Hepatocyte (in vitro differentiated cells): ENCODE measurements around the gene NUDT15. TPM values are rescaled to one million over a fixed set of nuclear protein-coding genes. Genes with fewer than 3 reads are reported as not detected.

Experiments used
- DNase-seq: peaks from one replicate; pipeline ENCODE4 v3.0.0-alpha.2; 2016; ENCODE audit warnings: low spot score
- H2AFZ ChIP-seq: fragments of 200-600 bp; sonication (generic); 2 replicates; pipeline ENCODE4 v1.6.0; 2016; ENCODE audit warnings: antibody characterized with exemption, mild to moderate bottlenecking
- H3K27ac ChIP-seq: fragments of 200-600 bp; sonication (generic); 2 replicates; pipeline ENCODE4 v1.5.1; 2016; ENCODE audit warnings: mild to moderate bottlenecking
- H3K27me3 ChIP-seq: fragments of 200-600 bp; sonication (generic); 2 replicates; pipeline ENCODE4 v1.6.1; 2016
- H3K36me3 ChIP-seq: fragments of 200-600 bp; sonication (generic); replicated peaks from 2 replicates; pipeline ENCODE4 v1.5.1; 2016; ENCODE audit warnings: low read depth; ENCODE audit not compliant: insufficient read depth
- H3K4me1 ChIP-seq: fragments of 200-600 bp; sonication (generic); 2 replicates; pipeline ENCODE4 v1.5.1; 2016; ENCODE audit warnings: mild to moderate bottlenecking, moderate library complexity; ENCODE audit not compliant: insufficient read depth
- H3K4me2 ChIP-seq: fragments of 200-600 bp; sonication (generic); 2 replicates; pipeline ENCODE4 v1.6.0; 2016
- H3K4me3 ChIP-seq: fragments of 200-600 bp; sonication (generic); 2 replicates; pipeline ENCODE4 v1.5.1; 2016; ENCODE audit warnings: mild to moderate bottlenecking
- H3K79me2 ChIP-seq: fragments of 200-600 bp; sonication (generic); 2 replicates; pipeline ENCODE4 v1.6.0; 2017; ENCODE audit warnings: mild to moderate bottlenecking
- H3K9me2 ChIP-seq: fragments of 200-600 bp; sonication (generic); replicated peaks from 2 replicates; pipeline ENCODE4 v1.6.0; 2017; ENCODE audit warnings: mild to moderate bottlenecking; ENCODE audit not compliant: insufficient read depth
- H3K9me3 ChIP-seq: fragments of 200-600 bp; sonication (generic); 2 replicates; pipeline ENCODE4 v1.5.1; 2016; ENCODE audit warnings: low read depth, mild to moderate bottlenecking
- H4K20me1 ChIP-seq: fragments of 200-600 bp; sonication (generic); 2 replicates; pipeline ENCODE4 v1.6.0; 2016; ENCODE audit warnings: mild to moderate bottlenecking; ENCODE audit not compliant: insufficient read depth, poor library complexity, severe bottlenecking
- EZH2 ChIP-seq: fragments of 200-600 bp; sonication (generic); IDR thresholded peaks from 2 replicates; pipeline ENCODE4 v1.6.1; 2016; ENCODE audit warnings: antibody characterized with exemption, mild to moderate bottlenecking, borderline replicate concordance
- EZH2phosphoT487 ChIP-seq: fragments of 200-600 bp; sonication (generic); IDR thresholded peaks from one replicate; pipeline ENCODE4 v1.6.1; 2018; ENCODE audit warnings: antibody characterized with exemption, mild to moderate bottlenecking, low read depth, moderate library complexity; ENCODE audit not compliant: unreplicated experiment, severe bottlenecking
- WGBS: methylation state at CpG from one replicate; pipeline ENCODE4 v1.1.6; 2016; ENCODE audit warnings: low lambda C conversion rate; ENCODE audit errors: missing lambda C conversion rate; 5-methylcytosine and 5-hydroxymethylcytosine counted together
- polyA plus RNA-seq: library from polyadenylated mRNA; unstranded; fragments of >200 nt; fragmentation: Nextera tagmentation; extraction: Ambion mirVana; gene quantifications from 2 replicates; pipeline ENCODE4 v1.2.1, GENCODE V29; 2016
- total RNA-seq: library from RNA; depleted of rRNA; stranded (reverse); fragments of >200 nt; gene quantifications from 2 replicates; pipeline ENCODE4 v1.2.3, GENCODE V29; 2014
- TF ChIP-seq, protein P1 (sequence below): fragments of 200-600 bp; sonication (generic); IDR thresholded peaks from 2 replicates; pipeline ENCODE4 v1.5.1; 2016; ENCODE audit warnings: antibody characterized with exemption, mild to moderate bottlenecking; ENCODE audit not compliant: poor library complexity

NUDT15 gene
- total and polyA plus RNA-seq, 2 experiments from 2014 or later = 16.8 to 17.7 TPM

GRCh38 chr13:48018637-48019036 is 18.9 kb upstream of the NUDT15 start:
- no peak for DNase-seq
- H3K9me2 ChIP-seq = no peaks in the 10 kb centered on the region
- no peaks in the 10 kb centered on the region for H3K9me3 ChIP-seq
- no peak overlapping the region for H3K27ac ChIP-seq
- no peaks in the 10 kb centered on the region for H3K4me1 ChIP-seq
- H3K27me3 ChIP-seq = no peaks in the 10 kb centered on the region
- TF ChIP-seq EZH2 = no peak
- no peak for TF ChIP-seq EZH2phosphoT487
- TF ChIP-seq, protein P1, sequence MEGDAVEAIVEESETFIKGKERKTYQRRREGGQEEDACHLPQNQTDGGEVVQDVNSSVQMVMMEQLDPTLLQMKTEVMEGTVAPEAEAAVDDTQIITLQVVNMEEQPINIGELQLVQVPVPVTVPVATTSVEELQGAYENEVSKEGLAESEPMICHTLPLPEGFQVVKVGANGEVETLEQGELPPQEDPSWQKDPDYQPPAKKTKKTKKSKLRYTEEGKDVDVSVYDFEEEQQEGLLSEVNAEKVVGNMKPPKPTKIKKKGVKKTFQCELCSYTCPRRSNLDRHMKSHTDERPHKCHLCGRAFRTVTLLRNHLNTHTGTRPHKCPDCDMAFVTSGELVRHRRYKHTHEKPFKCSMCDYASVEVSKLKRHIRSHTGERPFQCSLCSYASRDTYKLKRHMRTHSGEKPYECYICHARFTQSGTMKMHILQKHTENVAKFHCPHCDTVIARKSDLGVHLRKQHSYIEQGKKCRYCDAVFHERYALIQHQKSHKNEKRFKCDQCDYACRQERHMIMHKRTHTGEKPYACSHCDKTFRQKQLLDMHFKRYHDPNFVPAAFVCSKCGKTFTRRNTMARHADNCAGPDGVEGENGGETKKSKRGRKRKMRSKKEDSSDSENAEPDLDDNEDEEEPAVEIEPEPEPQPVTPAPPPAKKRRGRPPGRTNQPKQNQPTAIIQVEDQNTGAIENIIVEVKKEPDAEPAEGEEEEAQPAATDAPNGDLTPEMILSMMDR = no peak
- no peaks in the 10 kb centered on the region for H4K20me1 ChIP-seq
- no peaks in the 10 kb centered on the region for H3K36me3 ChIP-seq
- no peaks in the 10 kb centered on the region for H3K79me2 ChIP-seq
- H3K4me3 ChIP-seq = no peak overlapping the region
- no peak overlapping the region for H2AFZ ChIP-seq
- 91% methylated on average over 2 of the region's 2 CpGs for WGBS
- no peak overlapping the region for H3K4me2 ChIP-seq

GRCh38 chr13:48019796-48020195 is 17.7 kb upstream of the NUDT15 start:
- Histone ChIP-seq H3K79me2 (no peaks in the 10 kb centered on the region), H2AFZ (no peak overlapping the region), H3K4me3 (no peak overlapping the region), H3K4me2 (no peak overlapping the region), H3K36me3 (no peaks in the 10 kb centered on the region), H4K20me1 (no peaks in the 10 kb centered on the region), H3K27ac (no peak overlapping the region), H3K9me2 (no peaks in the 10 kb centered on the region), H3K9me3 (no peaks in the 10 kb centered on the region), H3K27me3 (no peaks in the 10 kb centered on the region), H3K4me1 (no peaks in the 10 kb centered on the region)
- 100% methylated on average over 1 of the region's 1 CpG for WGBS
- TF ChIP-seq EZH2phosphoT487 (no peak), EZH2 (no peak)
- TF ChIP-seq, protein P1 = no peak
- no peak for DNase-seq

GRCh38 chr13:48028066-48028465 is 9.5 kb upstream of the NUDT15 start:
- no peak for DNase-seq
- TF ChIP-seq, protein P1 = no peak
- no peak for TF ChIP-seq EZH2
- TF ChIP-seq EZH2phosphoT487 = no peak

GRCh38 chr13:48029859-48030258 is 7.7 kb upstream of the NUDT15 start:
- TF ChIP-seq EZH2 (no peak), EZH2phosphoT487 (no peak)
- TF ChIP-seq, protein P1 = no peak
- no peak for DNase-seq
- Histone ChIP-seq H4K20me1 (no peaks in the 10 kb centered on the region), H3K79me2 (no peaks in the 10 kb centered on the region), H3K4me3 (no peak overlapping the region), H3K9me3 (peaks cover 4% of the 10 kb centered on the region), H2AFZ (no peak overlapping the region), H3K4me2 (no peak overlapping the region), H3K27ac (no peak overlapping the region), H3K9me2 (no peaks in the 10 kb centered on the region), H3K4me1 (no peaks in the 10 kb centered on the region), H3K36me3 (no peaks in the 10 kb centered on the region), H3K27me3 (no peaks in the 10 kb centered on the region)
- 100% methylated on average over 2 of the region's 2 CpGs for WGBS

More at GRCh38 chr13:48028066-48028465, 9.5 kb upstream of the NUDT15 start:
- Histone ChIP-seq H3K27me3 (no peaks in the 10 kb centered on the region), H3K9me2 (no peaks in the 10 kb centered on the region), H3K4me1 (no peaks in the 10 kb centered on the region), H3K27ac (no peak overlapping the region), H3K4me3 (no peak overlapping the region), H3K36me3 (no peaks in the 10 kb centered on the region), H3K79me2 (no peaks in the 10 kb centered on the region), H2AFZ (no peak overlapping the region), H4K20me1 (no peaks in the 10 kb centered on the region), H3K4me2 (no peak overlapping the region), H3K9me3 (peaks cover 4% of the 10 kb centered on the region)
